Endothelial cell of umbilical vein (primary cell): ENCODE data around the gene MTF2. TPM values are rescaled to one million over a fixed set of nuclear protein-coding genes. Genes with fewer than 3 reads are reported as not detected.

Experiments used
- BruUV-seq: library from RNA; stranded (reverse); fragments of 400-500 nt; replicated peaks from 2 replicates; lab custom pipeline; 2021; lab: Mats Ljungman, UMichigan
- CTCF ChIA-PET: fragments of 300-600, 350-600 bp; sonication (Branson Sonifier 250); formaldehyde crosslinking; loops from one replicate; lab custom pipeline; 2021; ENCODE audit warnings: antibody characterized with exemption, inconsistent platforms; lab: Charles Lee
- POLR2A ChIA-PET: fragments of 300-600, 350-600 bp; sonication (Branson Sonifier 250); formaldehyde crosslinking; loops from one replicate; lab custom pipeline; 2021; ENCODE audit warnings: antibody characterized with exemption, inconsistent platforms; lab: Charles Lee
- DNase-seq: peaks from one replicate; pipeline ENCODE4 v3.0.0-alpha.2; 2011; ENCODE audit warnings: low read depth, low spot score
- FAIRE-seq: peaks from 2 replicates; lab custom pipeline; 2011; peaks lifted over from hg19 to GRCh38; lab: Jason Lieb, UNC
- H2AFZ ChIP-seq: 2 replicates; pipeline ENCODE4 v1.6.0; 2012; ENCODE audit warnings: low read depth, low read length, control low read depth, inconsistent platforms
- H3K27ac ChIP-seq: 2 replicates; pipeline ENCODE4 v1.5.1; 2011; ENCODE audit warnings: low read depth, mild to moderate bottlenecking, control low read depth, low read length, moderate library complexity; ENCODE audit not compliant: insufficient read depth
- H3K27me3 ChIP-seq, 2 experiments: 2 replicates each; pipeline versions ENCODE4 v1.6.0 to v1.6.1; 2011; ENCODE audit warnings: low read length in 2 of 2, mixed read lengths in 1 of 2; ENCODE audit not compliant: control insufficient read depth in 2 of 2, insufficient read depth in 2 of 2
- H3K36me3 ChIP-seq, 2 experiments: 2 replicates in 1 of 2; 3 replicates in 1 of 2; pipeline ENCODE4 v1.5.1; 2011; ENCODE audit warnings: low read length in 2 of 2, mild to moderate bottlenecking in 1 of 2, moderate library complexity in 1 of 2; ENCODE audit not compliant: control insufficient read depth in 2 of 2, insufficient read depth in 2 of 2; ENCODE audit errors: extremely low read depth in 1 of 2
- H3K4me1 ChIP-seq: 3 replicates; pipeline ENCODE4 v1.5.1; 2011; ENCODE audit warnings: mild to moderate bottlenecking, low read length; ENCODE audit not compliant: control insufficient read depth, insufficient read depth; ENCODE audit errors: extremely low read depth
- H3K4me2 ChIP-seq: 2 replicates; pipeline ENCODE4 v1.6.1; 2011; ENCODE audit warnings: low read length, control low read depth, mixed read lengths; ENCODE audit not compliant: insufficient read depth
- H3K4me3 ChIP-seq, 3 experiments: fragments of 200-600 bp in 1 of 3; sonication (generic), shearing (Covaris generic) in 1 of 3; replicated peaks in 1 of 3; 2 replicates each; pipeline ENCODE4 v1.5.1; 2011 to 2016; ENCODE audit warnings: control low read depth in 3 of 3, low read length in 3 of 3, mild to moderate bottlenecking in 2 of 3, inconsistent platforms in 1 of 3, low read depth in 1 of 3, moderate library complexity in 1 of 3; ENCODE audit not compliant: insufficient read depth in 1 of 3
- H3K79me2 ChIP-seq: 2 replicates; pipeline ENCODE4 v1.6.0; 2012; ENCODE audit warnings: low read length, inconsistent platforms; ENCODE audit not compliant: control insufficient read depth, insufficient read depth
- H3K9ac ChIP-seq: replicated peaks from 2 replicates; pipeline ENCODE3; 2011; ENCODE audit warnings: low read length, control low read depth; ENCODE audit not compliant: insufficient read depth; ENCODE audit errors: extremely low read depth
- H3K9me1 ChIP-seq: replicated peaks from 3 replicates; pipeline ENCODE4 v1.6.0; 2011; ENCODE audit warnings: mild to moderate bottlenecking, low read length; ENCODE audit not compliant: control insufficient read depth, insufficient read depth; ENCODE audit errors: extremely low read depth
- H3K9me3 ChIP-seq: replicated peaks from 2 replicates; pipeline ENCODE4 v1.5.1; 2012; ENCODE audit warnings: low read length, inconsistent platforms; ENCODE audit not compliant: control insufficient read depth, insufficient read depth
- H4K20me1 ChIP-seq: replicated peaks from 2 replicates; pipeline ENCODE3; 2011; ENCODE audit warnings: mild to moderate bottlenecking, low read length; ENCODE audit not compliant: control insufficient read depth, insufficient read depth; ENCODE audit errors: extremely low read depth
- EZH2 ChIP-seq: IDR thresholded peaks from 2 replicates; pipeline ENCODE4 v1.6.1; 2012; ENCODE audit warnings: borderline replicate concordance, low read depth, mild to moderate bottlenecking, moderate library complexity, low read length, inconsistent platforms; ENCODE audit not compliant: severe bottlenecking
- FOS ChIP-seq: IDR thresholded peaks from 2 replicates; pipeline ENCODE4 v1.6.1; 2011; ENCODE audit warnings: mild to moderate bottlenecking, low read length, moderate library complexity, borderline replicate concordance; ENCODE audit not compliant: insufficient read depth
- GATA2 ChIP-seq: IDR thresholded peaks from 2 replicates; pipeline ENCODE4 v1.7.0; 2011; ENCODE audit warnings: low read depth, mild to moderate bottlenecking, moderate library complexity, mixed read lengths, low read length; ENCODE audit not compliant: insufficient read length, insufficient read depth
- JUN ChIP-seq: IDR thresholded peaks from 2 replicates; pipeline ENCODE4 v1.6.1; 2011; ENCODE audit warnings: borderline replicate concordance, low read depth; ENCODE audit not compliant: insufficient read length, insufficient read depth
- MYC ChIP-seq: IDR thresholded peaks from one replicate; pipeline ENCODE4 v1.6.1; 2011; ENCODE audit warnings: mild to moderate bottlenecking, low read depth, low read length
- POLR2A ChIP-seq: IDR thresholded peaks from 2 replicates; pipeline ENCODE4 v1.6.1; 2012; ENCODE audit warnings: low read depth, mild to moderate bottlenecking, control low read depth, low read length
- POLR2AphosphoS5 ChIP-seq: IDR thresholded peaks from 2 replicates; pipeline ENCODE4 v1.6.1; 2012; ENCODE audit warnings: low read depth, mild to moderate bottlenecking, control low read depth, low read length, moderate library complexity; ENCODE audit not compliant: insufficient read depth
- dilution Hi-C: fragments of 300-500 bp; cut with MboI; formaldehyde crosslinking; loops from one replicate; pipeline ENCODE4 v1.15.0; 2019; ENCODE audit warnings: low sequenced_read_pairs; ENCODE audit not compliant: extremely low pct_ligation_motif_present
- intact Hi-C: fragments of 100-400 bp; cut with micrococcal nuclease; formaldehyde crosslinking; loops from one replicate; pipeline ENCODE4 v1.10.0; 2022
- polyA plus RNA-seq, 4 experiments: library from polyadenylated mRNA; depleted of rRNA in 3 of 4; stranded (reverse) in 3 of 4; unstranded in 1 of 4; fragments of >200 nt; gene quantifications; 2 replicates each; pipeline versions ENCODE4 v1.2.1 to v1.2.3, GENCODE V29; 2011 to 2012; ENCODE audit warnings: missing spikeins in 1 of 4
- total RNA-seq: library from RNA; stranded (reverse); gene quantifications from 2 replicates; pipeline ENCODE4 v1.2.3, GENCODE V29; 2021
- TF ChIP-seq, protein P1 (sequence below): IDR thresholded peaks from 2 replicates; pipeline ENCODE4 v1.6.1; 2011; ENCODE audit not compliant: insufficient read depth, insufficient read length
- TF ChIP-seq, protein P2 (sequence below), 2 donors: IDR thresholded peaks; 1 replicate in 1 of 2; 2 replicates in 1 of 2; pipeline ENCODE4 v1.5.1; 2011; ENCODE audit warnings: low read length in 2 of 2, mild to moderate bottlenecking in 2 of 2, moderate library complexity in 2 of 2, control low read depth in 1 of 2, inconsistent platforms in 1 of 2, low read depth in 1 of 2; ENCODE audit not compliant: insufficient read depth in 1 of 2; ENCODE audit errors: extremely low read depth in 1 of 2

MTF2 gene
- total and polyA plus RNA-seq, 2 donors (not counting 3 experiments of a cell fraction or from before 2014, with no cell fraction given) = 20.1 to 40.5 TPM

DNA sequence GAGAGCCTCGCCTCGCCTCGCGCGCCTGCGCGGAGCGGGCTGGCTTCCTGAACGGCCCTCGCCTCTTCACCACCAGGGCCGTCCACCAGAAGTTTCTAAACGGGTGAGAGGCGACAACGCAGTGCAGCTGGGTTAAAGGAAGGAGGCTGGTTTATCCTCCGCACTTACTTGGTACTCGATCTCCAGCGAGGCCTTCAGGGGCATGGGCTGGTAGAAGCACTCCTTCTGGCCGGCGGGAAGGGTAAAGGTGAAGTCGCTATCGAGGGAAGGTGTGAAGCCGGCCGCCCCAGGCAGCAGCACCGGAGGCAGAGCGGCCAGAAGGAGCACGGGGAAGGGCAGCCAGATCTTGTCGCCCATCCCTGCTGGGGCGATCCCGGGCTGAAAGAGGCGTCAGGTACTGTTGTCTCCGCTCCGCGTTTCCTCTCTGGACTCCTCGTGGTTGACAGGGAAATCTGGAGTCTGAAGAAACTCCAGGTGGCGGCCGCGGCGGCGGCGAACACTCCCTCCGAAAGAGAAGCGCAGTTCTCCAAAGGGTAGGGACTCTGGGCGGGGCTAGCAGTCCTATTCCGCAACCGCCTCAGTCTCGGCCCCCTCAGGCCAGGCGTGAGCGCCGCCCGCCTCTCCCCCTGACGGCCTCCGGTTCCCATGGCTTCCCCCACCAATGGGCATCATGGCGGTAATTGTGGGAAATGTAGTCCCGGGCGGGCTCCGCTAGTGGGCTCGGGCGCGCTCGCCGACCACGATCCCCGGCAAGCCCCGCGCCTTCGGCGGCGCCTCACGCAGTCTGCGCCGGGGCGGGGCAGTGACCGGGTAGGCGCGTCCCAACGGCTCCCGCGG, 101.0 kb downstream of the MTF2 start, which contains the start of gene TMED5:
TMED5 (minus strand) TSS at position 528 of the 837 bp plus-strand sequence; CDS start at position 357, 171 bp downstream.
- peaks cover 3% of the 10 kb centered on the region for H4K20me1 ChIP-seq
- TSS peak; percentile 46 for BruUV-seq
- DNase-seq (peak; percentile 99), FAIRE-seq (peak; percentile 92)
- H3K4me2 ChIP-seq = peak within 1 kb of the TSS; percentile 99
- H3K4me3 ChIP-seq = peak within 1 kb of the TSS; percentile 80 to 87 (median 85)
- peaks cover 58% of the 10 kb centered on the region for H3K79me2 ChIP-seq
- peak within 1 kb of the TSS; percentile 89 for H3K9ac ChIP-seq
- H3K27ac ChIP-seq = peak within 1 kb of the TSS; percentile 69
- TF ChIP-seq FOS (no peak), EZH2 (no peak), MYC (no peak), POLR2A (peak; percentile 91), GATA2 (no peak), POLR2AphosphoS5 (peak; percentile 70), JUN (no peak)
- TF ChIP-seq, protein P1, sequence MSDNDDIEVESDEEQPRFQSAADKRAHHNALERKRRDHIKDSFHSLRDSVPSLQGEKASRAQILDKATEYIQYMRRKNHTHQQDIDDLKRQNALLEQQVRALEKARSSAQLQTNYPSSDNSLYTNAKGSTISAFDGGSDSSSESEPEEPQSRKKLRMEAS = no peak
- TF ChIP-seq, protein P2, sequence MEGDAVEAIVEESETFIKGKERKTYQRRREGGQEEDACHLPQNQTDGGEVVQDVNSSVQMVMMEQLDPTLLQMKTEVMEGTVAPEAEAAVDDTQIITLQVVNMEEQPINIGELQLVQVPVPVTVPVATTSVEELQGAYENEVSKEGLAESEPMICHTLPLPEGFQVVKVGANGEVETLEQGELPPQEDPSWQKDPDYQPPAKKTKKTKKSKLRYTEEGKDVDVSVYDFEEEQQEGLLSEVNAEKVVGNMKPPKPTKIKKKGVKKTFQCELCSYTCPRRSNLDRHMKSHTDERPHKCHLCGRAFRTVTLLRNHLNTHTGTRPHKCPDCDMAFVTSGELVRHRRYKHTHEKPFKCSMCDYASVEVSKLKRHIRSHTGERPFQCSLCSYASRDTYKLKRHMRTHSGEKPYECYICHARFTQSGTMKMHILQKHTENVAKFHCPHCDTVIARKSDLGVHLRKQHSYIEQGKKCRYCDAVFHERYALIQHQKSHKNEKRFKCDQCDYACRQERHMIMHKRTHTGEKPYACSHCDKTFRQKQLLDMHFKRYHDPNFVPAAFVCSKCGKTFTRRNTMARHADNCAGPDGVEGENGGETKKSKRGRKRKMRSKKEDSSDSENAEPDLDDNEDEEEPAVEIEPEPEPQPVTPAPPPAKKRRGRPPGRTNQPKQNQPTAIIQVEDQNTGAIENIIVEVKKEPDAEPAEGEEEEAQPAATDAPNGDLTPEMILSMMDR (IDR thresholded peaks at IDR 0.05; ENCODE audit: extremely low read depth in 1 of 2, insufficient read depth in 1 of 2, low read depth in 1 of 2, low read length in 2 of 2) = peak in 1 of 2 donors; percentile 27
- peaks cover 0 to 2% of the 10 kb centered on the region in 2 experiments for H3K36me3 ChIP-seq
- no peaks in the 10 kb centered on the region for H3K9me3 ChIP-seq
- CTCF ChIA-PET = interaction anchor here (1.2 kb wide), 1 partner anchor 125 kb away, joined by 3 read pairs; no protein-coding TSS in a partner anchor
- intact Hi-C loops (loop anchor here (1.0 kb wide), 2 partner anchors 101 to 165 kb away; partner anchors contain the start of genes DR1 and MTF2), dilution Hi-C loops (no loop called here)
- no peaks in the 10 kb centered on the region for H3K9me1 ChIP-seq
- POLR2A ChIA-PET = interaction anchor here (0.5 kb wide), 1 partner anchor 57 kb away, joined by 4 read pairs; no protein-coding TSS in a partner anchor
- H2AFZ ChIP-seq = peak within 1 kb of the TSS; percentile 97
- peaks cover 16% of the 10 kb centered on the region for H3K4me1 ChIP-seq
- H3K27me3 ChIP-seq = no peaks in the 10 kb centered on the region
